ENCODE measurements around the gene LMTK2.

Gene LMTK2

GRCh38 chr7:98229441-98229840, 122.8 kb downstream of the LMTK2 start:
- TF ChIP-seq, protein P1, sequence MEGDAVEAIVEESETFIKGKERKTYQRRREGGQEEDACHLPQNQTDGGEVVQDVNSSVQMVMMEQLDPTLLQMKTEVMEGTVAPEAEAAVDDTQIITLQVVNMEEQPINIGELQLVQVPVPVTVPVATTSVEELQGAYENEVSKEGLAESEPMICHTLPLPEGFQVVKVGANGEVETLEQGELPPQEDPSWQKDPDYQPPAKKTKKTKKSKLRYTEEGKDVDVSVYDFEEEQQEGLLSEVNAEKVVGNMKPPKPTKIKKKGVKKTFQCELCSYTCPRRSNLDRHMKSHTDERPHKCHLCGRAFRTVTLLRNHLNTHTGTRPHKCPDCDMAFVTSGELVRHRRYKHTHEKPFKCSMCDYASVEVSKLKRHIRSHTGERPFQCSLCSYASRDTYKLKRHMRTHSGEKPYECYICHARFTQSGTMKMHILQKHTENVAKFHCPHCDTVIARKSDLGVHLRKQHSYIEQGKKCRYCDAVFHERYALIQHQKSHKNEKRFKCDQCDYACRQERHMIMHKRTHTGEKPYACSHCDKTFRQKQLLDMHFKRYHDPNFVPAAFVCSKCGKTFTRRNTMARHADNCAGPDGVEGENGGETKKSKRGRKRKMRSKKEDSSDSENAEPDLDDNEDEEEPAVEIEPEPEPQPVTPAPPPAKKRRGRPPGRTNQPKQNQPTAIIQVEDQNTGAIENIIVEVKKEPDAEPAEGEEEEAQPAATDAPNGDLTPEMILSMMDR (IDR thresholded peaks at IDR 0.05; ENCODE audit: control insufficient read depth, insufficient read depth, low read depth, low read length, missing control alignments): no peak
- no peak for DNase-seq (ENCODE audit: low read depth)
- H3K4me3 ChIP-seq (ENCODE audit: control insufficient read depth, low read depth, low read length): no peak overlapping the region

GRCh38 chr7:98229991-98230745, 123.5 kb downstream of the LMTK2 start:
- no peak for DNase-seq (ENCODE audit: low read depth)
- no peak overlapping the region for H3K4me3 ChIP-seq (ENCODE audit: control insufficient read depth, low read depth, low read length)
- TF ChIP-seq, protein P1 (IDR thresholded peaks at IDR 0.05; ENCODE audit: control insufficient read depth, insufficient read depth, low read depth, low read length, missing control alignments): no peak

- H3K4me3 ChIP-seq (ENCODE audit: control insufficient read depth, low read depth, low read length): no peak overlapping the region
- TF ChIP-seq, protein P1 (IDR thresholded peaks at IDR 0.05; ENCODE audit: control insufficient read depth, insufficient read depth, low read depth, low read length, missing control alignments): no peak
- DNase-seq (ENCODE audit: low read depth): no peak
Measured at GRCh38 chr7:98230746-98231471, 124.2 kb downstream of the LMTK2 start.

DNA sequence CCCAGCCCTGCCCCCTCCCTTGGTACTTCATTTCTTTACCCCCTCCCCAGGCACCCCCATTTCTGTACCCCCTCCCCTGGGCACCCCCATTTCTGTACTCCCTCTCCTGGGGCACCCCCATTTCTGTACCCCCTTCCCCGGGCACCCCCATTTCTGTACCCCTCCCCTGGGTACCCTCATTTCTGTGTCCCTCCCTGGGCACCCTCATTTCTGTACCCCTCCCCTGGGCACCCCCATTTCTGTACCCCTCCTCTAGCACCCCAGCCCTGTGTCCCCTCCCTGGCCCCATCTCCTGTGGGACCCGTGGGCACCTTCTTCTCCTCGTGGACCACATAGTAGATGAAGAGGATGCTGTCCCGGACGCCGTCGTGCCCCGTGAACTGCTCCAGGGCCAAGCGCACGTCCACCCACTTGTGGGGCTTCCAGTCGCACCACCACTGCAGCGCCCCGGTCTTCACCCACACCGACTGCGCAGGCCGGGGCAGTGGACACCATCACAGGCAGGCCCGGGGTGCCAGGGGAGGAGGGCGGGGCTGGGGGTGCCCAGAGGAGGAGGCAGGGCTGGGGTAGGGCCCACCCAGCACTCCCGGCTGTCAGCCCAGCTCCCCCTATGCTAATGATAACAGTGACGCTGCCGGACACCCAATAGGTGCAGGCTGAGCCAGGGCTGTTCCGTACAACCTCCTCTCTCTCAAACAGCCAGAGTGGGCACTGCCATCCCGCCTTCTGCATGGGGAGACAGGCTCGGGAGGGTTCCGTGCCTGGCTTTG, 125.0 kb downstream of the LMTK2 start:
- no peak overlapping the region for H3K4me3 ChIP-seq (ENCODE audit: control insufficient read depth, low read depth, low read length)
- TF ChIP-seq, protein P1 (IDR thresholded peaks at IDR 0.05; ENCODE audit: control insufficient read depth, insufficient read depth, low read depth, low read length, missing control alignments): no peak
- DNase-seq (ENCODE audit: low read depth): no peak

DNA sequence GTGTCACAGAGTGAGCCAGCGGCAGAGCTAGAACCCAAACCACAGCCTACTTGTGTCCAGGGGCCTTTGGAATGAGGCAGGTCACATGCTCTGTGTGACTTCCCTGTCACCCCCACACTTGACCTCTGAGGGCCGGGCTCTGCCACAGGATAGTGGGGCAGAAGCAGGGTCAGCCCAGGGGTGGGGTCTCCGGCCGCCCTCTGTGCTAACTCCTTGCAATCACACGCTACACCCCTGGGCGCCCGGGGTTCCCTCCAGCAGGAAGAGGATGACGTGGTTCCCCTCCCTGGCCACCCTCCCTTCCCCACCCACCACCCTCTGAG, 125.6 kb downstream of the LMTK2 start:
- DNase-seq (ENCODE audit: low read depth): no peak
- no peak overlapping the region for H3K4me3 ChIP-seq (ENCODE audit: control insufficient read depth, low read depth, low read length)
- TF ChIP-seq, protein P1 (IDR thresholded peaks at IDR 0.05; ENCODE audit: control insufficient read depth, insufficient read depth, low read depth, low read length, missing control alignments): no peak

DNA sequence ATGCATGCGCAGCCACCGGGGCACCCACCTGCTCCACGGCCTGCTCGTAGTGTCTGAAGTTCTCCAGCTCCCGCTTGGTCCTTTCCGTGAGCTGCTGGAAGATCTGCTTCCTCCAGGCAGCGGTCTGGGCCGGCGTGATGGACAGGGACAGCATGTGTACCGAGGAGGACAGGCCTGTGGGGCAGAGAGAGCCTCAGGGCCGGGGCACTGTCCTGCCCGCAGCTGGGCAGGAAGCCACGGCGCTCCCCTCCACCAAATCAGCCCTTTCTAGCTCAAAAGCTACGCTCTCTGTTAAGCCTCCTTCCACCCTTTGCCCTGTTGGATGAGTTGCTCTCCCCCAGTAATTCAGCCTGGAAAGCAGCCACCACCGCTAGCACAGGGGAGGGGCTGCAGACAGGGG, 126.1 kb downstream of the LMTK2 start:
- H3K4me3 ChIP-seq (ENCODE audit: control insufficient read depth, low read depth, low read length): no peak overlapping the region
- TF ChIP-seq, protein P1 (IDR thresholded peaks at IDR 0.05; ENCODE audit: control insufficient read depth, insufficient read depth, low read depth, low read length, missing control alignments): no peak
- no peak for DNase-seq (ENCODE audit: low read depth)
